Hepatocyte (in vitro differentiated cells): Measurements from ENCODE around the gene GON7. TPM values are rescaled to one million over a fixed set of nuclear protein-coding genes. Genes with fewer than 3 reads are reported as not detected.
"Not testable (repeated sequence)": the region's sequence is repeated elsewhere in the genome, so short reads cannot be mapped to it uniquely, and the experiment has no call there.

Source experiments
- DNase-seq: peaks from one replicate; pipeline ENCODE4 v3.0.0-alpha.2; 2016; ENCODE audit warnings: low spot score
- H2AFZ ChIP-seq: fragments of 200-600 bp; sonication (generic); 2 replicates; pipeline ENCODE4 v1.6.0; 2016; ENCODE audit warnings: antibody characterized with exemption, mild to moderate bottlenecking
- H3K27ac ChIP-seq: fragments of 200-600 bp; sonication (generic); 2 replicates; pipeline ENCODE4 v1.5.1; 2016; ENCODE audit warnings: mild to moderate bottlenecking
- H3K27me3 ChIP-seq: fragments of 200-600 bp; sonication (generic); 2 replicates; pipeline ENCODE4 v1.6.1; 2016
- H3K36me3 ChIP-seq: fragments of 200-600 bp; sonication (generic); replicated peaks from 2 replicates; pipeline ENCODE4 v1.5.1; 2016; ENCODE audit warnings: low read depth; ENCODE audit not compliant: insufficient read depth
- H3K4me1 ChIP-seq: fragments of 200-600 bp; sonication (generic); 2 replicates; pipeline ENCODE4 v1.5.1; 2016; ENCODE audit warnings: mild to moderate bottlenecking, moderate library complexity; ENCODE audit not compliant: insufficient read depth
- H3K4me2 ChIP-seq: fragments of 200-600 bp; sonication (generic); 2 replicates; pipeline ENCODE4 v1.6.0; 2016
- H3K4me3 ChIP-seq: fragments of 200-600 bp; sonication (generic); 2 replicates; pipeline ENCODE4 v1.5.1; 2016; ENCODE audit warnings: mild to moderate bottlenecking
- H3K79me2 ChIP-seq: fragments of 200-600 bp; sonication (generic); 2 replicates; pipeline ENCODE4 v1.6.0; 2017; ENCODE audit warnings: mild to moderate bottlenecking
- H3K9me2 ChIP-seq: fragments of 200-600 bp; sonication (generic); replicated peaks from 2 replicates; pipeline ENCODE4 v1.6.0; 2017; ENCODE audit warnings: mild to moderate bottlenecking; ENCODE audit not compliant: insufficient read depth
- H3K9me3 ChIP-seq: fragments of 200-600 bp; sonication (generic); 2 replicates; pipeline ENCODE4 v1.5.1; 2016; ENCODE audit warnings: low read depth, mild to moderate bottlenecking
- H4K20me1 ChIP-seq: fragments of 200-600 bp; sonication (generic); 2 replicates; pipeline ENCODE4 v1.6.0; 2016; ENCODE audit warnings: mild to moderate bottlenecking; ENCODE audit not compliant: insufficient read depth, poor library complexity, severe bottlenecking
- EZH2 ChIP-seq: fragments of 200-600 bp; sonication (generic); IDR thresholded peaks from 2 replicates; pipeline ENCODE4 v1.6.1; 2016; ENCODE audit warnings: antibody characterized with exemption, mild to moderate bottlenecking, borderline replicate concordance
- EZH2phosphoT487 ChIP-seq: fragments of 200-600 bp; sonication (generic); IDR thresholded peaks from one replicate; pipeline ENCODE4 v1.6.1; 2018; ENCODE audit warnings: antibody characterized with exemption, mild to moderate bottlenecking, low read depth, moderate library complexity; ENCODE audit not compliant: unreplicated experiment, severe bottlenecking
- WGBS: methylation state at CpG from one replicate; pipeline ENCODE4 v1.1.6; 2016; ENCODE audit warnings: low lambda C conversion rate; ENCODE audit errors: missing lambda C conversion rate; 5-methylcytosine and 5-hydroxymethylcytosine counted together
- polyA plus RNA-seq: library from polyadenylated mRNA; unstranded; fragments of >200 nt; fragmentation: Nextera tagmentation; extraction: Ambion mirVana; gene quantifications from 2 replicates; pipeline ENCODE4 v1.2.1, GENCODE V29; 2016
- total RNA-seq: library from RNA; depleted of rRNA; stranded (reverse); fragments of >200 nt; gene quantifications from 2 replicates; pipeline ENCODE4 v1.2.3, GENCODE V29; 2014
- TF ChIP-seq, protein P1 (sequence below): fragments of 200-600 bp; sonication (generic); IDR thresholded peaks from 2 replicates; pipeline ENCODE4 v1.5.1; 2016; ENCODE audit warnings: antibody characterized with exemption, mild to moderate bottlenecking; ENCODE audit not compliant: poor library complexity

Gene GON7
- total and polyA plus RNA-seq, 2 experiments from 2014 or later, result 13.7 to 22.7 TPM

DNA sequence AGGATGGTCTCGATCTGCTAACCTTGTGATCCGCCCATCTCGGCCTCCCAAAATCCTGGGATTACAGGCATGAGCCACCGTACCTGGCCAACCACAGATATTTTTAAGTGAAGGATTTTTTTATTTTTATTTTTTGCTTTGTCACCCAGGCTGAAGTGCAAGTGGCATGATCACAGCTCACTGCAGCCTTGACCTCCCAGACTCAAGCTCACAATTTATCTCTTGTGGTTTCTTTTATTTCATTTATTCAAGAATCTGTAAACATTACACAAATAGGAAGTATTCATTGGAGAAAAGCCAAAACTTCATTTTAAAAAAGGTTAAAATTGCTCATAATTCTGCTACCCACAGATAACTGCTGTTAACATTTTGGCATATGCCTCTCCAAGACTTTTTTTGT is 35.5 kb downstream of the GON7 start:
- Histone ChIP-seq H3K79me2 (no peaks in the 10 kb centered on the region), H3K4me2 (no peak overlapping the region), H3K4me3 (no peak overlapping the region), H3K9me2 (no peaks in the 10 kb centered on the region), H3K4me1 (no peaks in the 10 kb centered on the region), H3K27ac (no peak overlapping the region), H3K9me3 (no peaks in the 10 kb centered on the region), H4K20me1 (no peaks in the 10 kb centered on the region), H3K27me3 (no peaks in the 10 kb centered on the region), H3K36me3 (no peaks in the 10 kb centered on the region), H2AFZ (no peak overlapping the region)
- no peak for DNase-seq
- TF ChIP-seq, protein P1, sequence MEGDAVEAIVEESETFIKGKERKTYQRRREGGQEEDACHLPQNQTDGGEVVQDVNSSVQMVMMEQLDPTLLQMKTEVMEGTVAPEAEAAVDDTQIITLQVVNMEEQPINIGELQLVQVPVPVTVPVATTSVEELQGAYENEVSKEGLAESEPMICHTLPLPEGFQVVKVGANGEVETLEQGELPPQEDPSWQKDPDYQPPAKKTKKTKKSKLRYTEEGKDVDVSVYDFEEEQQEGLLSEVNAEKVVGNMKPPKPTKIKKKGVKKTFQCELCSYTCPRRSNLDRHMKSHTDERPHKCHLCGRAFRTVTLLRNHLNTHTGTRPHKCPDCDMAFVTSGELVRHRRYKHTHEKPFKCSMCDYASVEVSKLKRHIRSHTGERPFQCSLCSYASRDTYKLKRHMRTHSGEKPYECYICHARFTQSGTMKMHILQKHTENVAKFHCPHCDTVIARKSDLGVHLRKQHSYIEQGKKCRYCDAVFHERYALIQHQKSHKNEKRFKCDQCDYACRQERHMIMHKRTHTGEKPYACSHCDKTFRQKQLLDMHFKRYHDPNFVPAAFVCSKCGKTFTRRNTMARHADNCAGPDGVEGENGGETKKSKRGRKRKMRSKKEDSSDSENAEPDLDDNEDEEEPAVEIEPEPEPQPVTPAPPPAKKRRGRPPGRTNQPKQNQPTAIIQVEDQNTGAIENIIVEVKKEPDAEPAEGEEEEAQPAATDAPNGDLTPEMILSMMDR, result no peak
- TF ChIP-seq EZH2, result no peak
- no peak for TF ChIP-seq EZH2phosphoT487
- WGBS, result 90% methylated on average over 4 of the region's 4 CpGs

DNA sequence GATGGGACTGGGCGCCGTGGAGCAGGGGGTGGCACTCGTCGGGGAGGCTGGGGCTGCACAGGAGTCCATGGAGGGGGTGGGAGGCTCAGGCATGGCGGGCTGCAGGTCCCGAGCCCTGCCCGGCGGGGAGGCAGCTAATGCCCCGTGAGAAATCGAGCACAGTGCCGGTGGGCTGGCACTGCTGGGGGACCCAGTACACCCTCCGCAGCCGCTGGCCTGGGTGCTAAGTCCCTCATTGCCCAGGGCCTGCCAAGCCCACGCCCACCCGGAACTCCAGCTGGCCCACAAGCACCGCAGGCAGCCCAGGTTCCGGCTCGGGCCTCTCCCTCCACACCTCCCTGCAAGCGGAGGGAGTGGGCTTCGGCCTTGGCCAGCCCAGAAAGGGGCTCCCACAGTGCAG is 36.7 kb downstream of the GON7 start:
- H3K79me2 ChIP-seq, H3K9me2 ChIP-seq, H3K27ac ChIP-seq, H3K36me3 ChIP-seq, H3K4me3 ChIP-seq, H3K27me3 ChIP-seq, H3K9me3 ChIP-seq, H3K4me2 ChIP-seq, H3K4me1 ChIP-seq, H2AFZ ChIP-seq, DNase-seq, H4K20me1 ChIP-seq: not testable (repeated sequence)
- 96% methylated on average over 14 of the region's 20 CpGs for WGBS

DNA sequence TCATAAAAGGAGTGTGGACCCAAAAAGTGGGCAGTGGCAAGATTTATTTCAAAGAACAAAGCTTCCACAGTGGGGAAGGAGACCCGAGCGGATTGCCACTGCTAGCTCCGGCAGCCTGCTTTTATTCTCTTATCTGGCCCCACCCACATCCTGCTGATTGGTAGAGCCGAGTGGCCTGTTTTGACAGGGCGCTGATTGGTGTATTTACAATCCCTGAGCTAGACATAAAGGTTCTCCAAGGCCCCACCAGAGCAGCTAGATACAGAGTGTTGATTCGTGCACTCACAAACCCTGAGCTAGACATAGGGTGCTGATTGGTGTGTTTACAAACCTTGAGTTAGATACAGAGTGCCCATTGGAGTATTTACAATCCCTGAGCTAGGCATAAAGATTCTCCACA is 37.2 kb downstream of the GON7 start:
- WGBS, result 90% methylated on average over 6 of the region's 6 CpGs

DNA sequence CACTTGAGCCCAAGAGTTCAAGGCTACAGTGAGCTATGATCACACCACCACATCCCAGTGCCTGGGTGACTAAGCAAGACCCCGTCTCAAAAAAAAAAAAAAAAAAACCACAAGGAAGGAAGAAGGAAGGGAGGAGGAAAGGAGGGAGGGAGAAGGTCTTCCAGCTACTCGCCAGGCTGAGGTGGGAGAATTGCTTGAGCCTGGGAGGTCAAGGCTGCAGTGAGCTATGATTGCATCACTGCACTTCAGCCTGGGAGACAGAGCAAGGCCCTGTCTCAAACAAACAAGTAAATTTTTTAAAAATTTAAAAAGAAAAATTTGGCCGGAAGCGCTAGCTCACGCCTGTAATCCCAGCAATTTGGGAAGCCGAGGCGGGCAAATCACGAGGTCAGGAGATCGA is 38.3 kb downstream of the GON7 start:
- H3K9me2 ChIP-seq, H3K4me1 ChIP-seq, H3K4me2 ChIP-seq, DNase-seq, H3K27ac ChIP-seq, H3K4me3 ChIP-seq, H3K9me3 ChIP-seq, H3K36me3 ChIP-seq, H3K27me3 ChIP-seq, H3K79me2 ChIP-seq, H2AFZ ChIP-seq, H4K20me1 ChIP-seq: not testable (repeated sequence)
- 96% methylated on average over 8 of the region's 9 CpGs for WGBS

More for the DNA sequence above, 37.2 kb downstream of the GON7 start:
- DNase-seq, H3K9me2 ChIP-seq, H3K27me3 ChIP-seq, H3K36me3 ChIP-seq, H4K20me1 ChIP-seq, H2AFZ ChIP-seq, H3K4me3 ChIP-seq, H3K4me1 ChIP-seq, H3K9me3 ChIP-seq, H3K27ac ChIP-seq, H3K4me2 ChIP-seq, H3K79me2 ChIP-seq: not testable (repeated sequence)

DNA sequence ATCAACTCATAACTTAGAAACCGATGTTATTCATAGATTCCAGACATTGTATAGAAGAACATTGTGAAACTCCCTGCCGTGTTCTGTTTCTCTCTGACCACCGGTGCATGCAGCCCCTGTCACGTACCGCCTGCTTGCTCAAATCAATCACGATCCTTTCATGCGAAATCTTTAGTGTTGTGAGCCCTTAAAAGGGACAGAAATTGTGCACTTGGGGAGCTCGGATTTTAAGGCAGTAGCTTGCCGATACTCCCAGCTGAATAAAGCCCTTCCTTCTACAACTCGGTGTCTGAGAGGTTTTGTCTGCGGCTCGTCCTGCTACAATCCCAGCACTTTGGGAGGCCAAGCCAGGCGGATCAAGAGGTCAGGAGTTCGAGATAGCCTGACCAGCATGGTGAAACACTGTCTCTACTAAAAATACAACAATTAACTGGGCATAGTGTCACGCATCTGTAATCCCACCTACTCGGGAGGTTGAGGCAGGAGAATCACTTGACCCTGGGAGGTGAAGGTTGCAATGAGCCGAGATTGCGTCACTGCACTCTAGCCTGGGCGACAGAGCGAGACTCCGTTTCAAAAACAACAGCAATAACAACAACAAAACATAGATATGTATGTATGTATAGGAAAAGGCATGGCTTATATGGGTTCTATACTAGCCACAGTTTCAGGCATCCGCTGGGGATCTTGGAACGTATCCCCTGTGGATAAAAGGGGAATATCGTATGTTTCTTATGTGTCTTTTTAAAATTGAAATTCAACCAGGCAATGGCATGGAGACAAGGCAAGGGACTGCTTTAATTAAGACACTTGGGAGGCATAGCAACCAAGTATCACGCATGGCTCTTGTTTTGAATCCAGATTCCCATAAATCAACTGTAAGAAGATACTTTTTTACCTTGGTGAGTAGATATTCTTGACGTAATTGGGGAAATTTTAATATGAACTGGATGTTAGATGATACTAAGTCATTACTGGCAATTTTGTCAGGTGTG is 41.3 kb downstream of the GON7 start:
- H3K4me1 ChIP-seq, H3K36me3 ChIP-seq, H2AFZ ChIP-seq, H3K4me3 ChIP-seq, H3K4me2 ChIP-seq, H3K9me2 ChIP-seq, H3K79me2 ChIP-seq, DNase-seq, H3K27me3 ChIP-seq, H3K27ac ChIP-seq, H3K9me3 ChIP-seq, H4K20me1 ChIP-seq: not testable (repeated sequence)
- 92% methylated on average over 26 of the region's 26 CpGs for WGBS
